Aorta (tissue), 5 donors: ENCODE results near the gene WBP2. TPM values are rescaled to one million over a fixed set of nuclear protein-coding genes. Genes with fewer than 3 reads are reported as not detected.
"Not testable (repeated sequence)": the region's sequence is repeated elsewhere in the genome, so short reads cannot be mapped to it uniquely, and the experiment has no call there.

ENCODE experiments used
- ATAC-seq: fragments of 200-7000 bp; cut with Tn5 transposase; one replicate; pipeline ENCODE4 v1.9.1; 2022; ENCODE audit warnings: moderate library complexity; ENCODE audit not compliant: low FRiP score
- DNase-seq, 2 donors: peaks; one replicate each; pipeline ENCODE4 v3.0.0-alpha.2; 2020
- H3K27ac ChIP-seq, 2 donors: one replicate each; pipeline ENCODE4 v1.5.1; 2013; ENCODE audit warnings: low read length in 2 of 2, mild to moderate bottlenecking in 2 of 2, moderate library complexity in 2 of 2, control low read depth in 1 of 2, inconsistent platforms in 1 of 2, low read depth in 1 of 2
- H3K27me3 ChIP-seq, 2 donors: one replicate each; pipeline ENCODE4 v1.6.1; 2013; ENCODE audit warnings: control low read depth in 1 of 2, low read length in 1 of 2, mild to moderate bottlenecking in 1 of 2, moderate library complexity in 1 of 2; ENCODE audit not compliant: insufficient read depth in 2 of 2, control insufficient read depth in 1 of 2
- H3K36me3 ChIP-seq, 2 donors: one replicate each; pipeline ENCODE4 v1.6.1; 2013; ENCODE audit warnings: control low read depth in 1 of 2, low read length in 1 of 2, mild to moderate bottlenecking in 1 of 2; ENCODE audit not compliant: insufficient read depth in 2 of 2, control insufficient read depth in 1 of 2
- H3K4me1 ChIP-seq, 2 donors: one replicate each; pipeline ENCODE4 v1.6.1; 2013; ENCODE audit warnings: low read length in 2 of 2, control low read depth in 1 of 2, mild to moderate bottlenecking in 1 of 2, moderate library complexity in 1 of 2; ENCODE audit not compliant: insufficient read depth in 2 of 2, control insufficient read depth in 1 of 2
- H3K4me3 ChIP-seq, 2 donors: one replicate each; pipeline ENCODE4 v1.5.1; 2013; ENCODE audit warnings: low read length in 2 of 2, control low read depth in 1 of 2, mild to moderate bottlenecking in 1 of 2
- H3K9me3 ChIP-seq: one replicate; pipeline ENCODE4 v1.6.1; 2013; ENCODE audit warnings: mild to moderate bottlenecking, low read length; ENCODE audit not compliant: control insufficient read depth
- WGBS, 2 donors: extraction: QIAGEN DNeasy Blood & Tissue Kit; methylation state at CpG; one replicate each; pipeline ENCODE4 v1.1.7; 2013; 5-methylcytosine and 5-hydroxymethylcytosine counted together
- intact Hi-C, 2 donors: fragments of 100-400 bp; cut with DNase I; formaldehyde crosslinking; loops; one replicate each; pipeline versions ENCODE4 v1.14.2 to v1.15.0; 2022
- polyA plus RNA-seq, 2 donors: library from polyadenylated mRNA; stranded (reverse); fragments of 200-250 nt; gene quantifications; one replicate each; pipeline ENCODE4 v1.2.3, GENCODE V29; 2013
- total RNA-seq, 2 donors: library from RNA; stranded (reverse); fragmentation: NEBNext Ultra II Directional; extraction: Animal tissue kit (Norgen Biotek cat#: 25700); gene quantifications; one replicate each; pipeline ENCODE4 v1.2.1, GENCODE V29; 2021
- donor health status: healthy with polysubstance abuse.
- donor health status: Bipolar disorder and iron deficiency.
- donor health status: DM: no; HTN: no; CAD: no.
- donor health status: DM: no; HTN: no; CAD: no.
- donor health status: DM: yes; HTN: yes; CAD: no.

The WBP2 gene
- total and polyA plus RNA-seq, 4 donors: 54.6 to 123 (median 113) TPM

GRCh38 chr17:75812096-75813013 lies 42.8 kb downstream of the WBP2 start:
- Histone ChIP-seq H3K4me1 (no peaks in the 10 kb centered on the region), H3K4me3 (no peak overlapping the region), H3K27ac (no peak overlapping the region), H3K9me3 (no peaks in the 10 kb centered on the region), H3K36me3 (no peaks in the 10 kb centered on the region), H3K27me3 (no peaks in the 10 kb centered on the region)
- WGBS, 2 donors: 92 to 95% methylated on average over 27 of the region's 27 CpGs
- no peak for ATAC-seq
- DNase-seq: peak; percentile 42 to 57
- intact Hi-C loops: no loop called here

GRCh38 chr17:75811174-75811573 lies 44.0 kb downstream of the WBP2 start:
- no peak overlapping the region for H3K4me3 ChIP-seq
- intact Hi-C loops: no loop called here
- H3K9me3 ChIP-seq: no peaks in the 10 kb centered on the region
- H3K36me3 ChIP-seq: no peaks in the 10 kb centered on the region
- DNase-seq: peak; percentile 23 to 28
- WGBS, 2 donors: 91 to 93% methylated on average over 7 of the region's 7 CpGs
- H3K4me1 ChIP-seq: no peaks in the 10 kb centered on the region
- no peak for ATAC-seq
- H3K27ac ChIP-seq: no peak overlapping the region
- no peaks in the 10 kb centered on the region for H3K27me3 ChIP-seq

- H3K27me3 ChIP-seq, H3K4me1 ChIP-seq, H3K36me3 ChIP-seq, intact Hi-C loops, H3K27ac ChIP-seq, H3K9me3 ChIP-seq, ATAC-seq, H3K4me3 ChIP-seq: not testable (repeated sequence)
- WGBS, 2 donors: 92 to 93% methylated on average over 11 of the region's 11 CpGs
- DNase-seq: peak; percentile 24 to 46
Observed at GRCh38 chr17:75810756-75811155, 44.4 kb downstream of the WBP2 start.

GRCh38 chr17:75810216-75810615 lies 44.9 kb downstream of the WBP2 start:
- intact Hi-C loops: no loop called here
- H3K27ac ChIP-seq: no peak overlapping the region
- no peaks in the 10 kb centered on the region for H3K36me3 ChIP-seq
- no peak for ATAC-seq
- peak; percentile 22 to 37 for DNase-seq
- H3K27me3 ChIP-seq: no peaks in the 10 kb centered on the region
- 91 to 93% methylated on average over 5 of the region's 5 CpGs for WGBS, 2 donors
- H3K9me3 ChIP-seq: no peaks in the 10 kb centered on the region
- no peak overlapping the region for H3K4me3 ChIP-seq
- H3K4me1 ChIP-seq: no peaks in the 10 kb centered on the region

DNA sequence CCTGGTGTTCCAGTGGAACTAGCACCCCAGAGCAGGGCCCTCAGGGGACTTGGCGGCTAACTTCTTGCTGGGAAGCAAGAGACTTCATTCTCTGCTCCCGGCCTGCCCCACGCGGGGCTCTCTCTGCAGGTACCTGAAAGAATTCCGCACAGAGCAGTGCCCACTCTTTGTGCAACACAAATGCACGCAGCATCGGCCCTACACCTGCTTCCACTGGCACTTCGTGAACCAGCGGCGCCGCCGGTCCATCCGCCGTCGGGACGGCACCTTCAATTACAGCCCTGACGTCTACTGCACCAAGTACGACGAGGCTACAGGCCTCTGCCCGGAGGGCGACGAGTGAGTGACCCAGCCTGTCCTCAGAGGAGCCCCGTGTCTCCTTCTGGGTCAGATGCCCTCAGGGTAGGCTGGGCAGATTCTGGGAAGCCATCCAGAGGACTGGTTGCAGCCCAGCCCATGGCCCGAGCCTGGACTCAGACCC lies 45.5 kb downstream of the WBP2 start:
- no peaks in the 10 kb centered on the region for H3K27me3 ChIP-seq
- no peak overlapping the region for H3K27ac ChIP-seq
- peak; percentile 24 to 74 for DNase-seq
- no peaks in the 10 kb centered on the region for H3K9me3 ChIP-seq
- intact Hi-C loops: no loop called here
- H3K36me3 ChIP-seq: no peaks in the 10 kb centered on the region
- peak; percentile 20 for ATAC-seq
- 88 to 89% methylated on average over 24 of the region's 24 CpGs for WGBS, 2 donors
- no peaks in the 10 kb centered on the region for H3K4me1 ChIP-seq
- H3K4me3 ChIP-seq: no peak overlapping the region

DNA sequence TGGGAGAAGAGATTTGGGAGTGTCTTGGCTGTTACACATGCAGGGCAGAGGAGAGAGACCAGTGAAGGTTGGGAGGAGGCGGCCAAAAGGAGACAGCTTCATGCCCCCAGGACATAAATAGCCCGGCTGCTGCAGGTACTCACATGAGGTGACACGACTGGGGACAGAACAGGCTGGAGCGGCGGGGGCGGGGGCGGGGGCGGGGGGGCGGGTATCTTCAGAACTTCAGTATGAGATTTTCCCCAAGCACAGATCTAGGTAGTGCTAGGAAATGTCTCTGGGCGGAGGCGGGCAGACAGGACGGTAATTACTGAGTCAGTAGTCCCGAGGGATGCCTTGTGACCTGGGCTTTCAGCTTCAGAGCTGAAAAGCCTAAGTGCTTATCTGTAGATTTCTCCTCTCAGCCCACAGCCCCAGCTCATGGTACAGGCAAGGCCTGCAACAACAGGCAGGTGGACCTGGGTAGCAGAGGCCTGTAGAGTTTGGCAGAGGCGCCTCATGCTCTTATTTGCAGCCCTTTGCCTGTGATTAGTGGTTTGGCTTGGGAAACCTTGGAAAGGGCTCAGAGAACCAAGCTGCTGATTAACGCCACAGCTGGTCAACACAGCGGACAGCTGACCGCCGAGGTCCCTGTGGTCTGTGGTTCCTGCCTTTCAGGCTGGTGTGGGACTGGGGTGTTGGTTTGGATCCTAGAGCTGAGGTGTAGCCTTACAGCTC lies 46.1 kb downstream of the WBP2 start:
- H3K4me1 ChIP-seq: no peaks in the 10 kb centered on the region
- ATAC-seq (peak; percentile 71), DNase-seq (peak; percentile 72 to 78)
- H3K36me3 ChIP-seq: no peaks in the 10 kb centered on the region
- intact Hi-C loops: no loop called here
- no peaks in the 10 kb centered on the region for H3K9me3 ChIP-seq
- 59 to 78% methylated on average over 12 to 18 of the region's 18 CpGs for WGBS, 2 donors
- no peak overlapping the region for H3K27ac ChIP-seq
- H3K4me3 ChIP-seq: no peak overlapping the region
- H3K27me3 ChIP-seq: no peaks in the 10 kb centered on the region

DNA sequence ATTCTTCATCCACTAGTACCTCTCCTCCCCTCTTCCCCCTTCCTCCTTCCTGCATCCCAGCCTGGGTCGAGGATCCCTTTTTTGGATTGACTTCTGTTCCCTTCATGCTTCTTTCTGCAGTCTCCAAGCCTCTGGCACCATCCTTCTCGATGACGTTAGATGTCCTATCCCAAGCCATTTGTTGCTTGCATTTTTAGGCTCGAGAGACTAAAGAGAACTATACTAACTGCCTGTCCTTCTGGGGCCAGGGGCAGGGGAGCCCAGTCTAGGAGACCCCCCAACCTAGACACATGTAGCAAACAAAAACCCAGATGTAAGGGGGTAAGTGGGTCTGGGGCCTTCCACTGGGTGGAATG lies 46.6 kb downstream of the WBP2 start:
- no peaks in the 10 kb centered on the region for H3K27me3 ChIP-seq
- H3K36me3 ChIP-seq: no peaks in the 10 kb centered on the region
- no peak overlapping the region for H3K4me3 ChIP-seq
- no peak for DNase-seq
- H3K27ac ChIP-seq: no peak overlapping the region
- no peaks in the 10 kb centered on the region for H3K9me3 ChIP-seq
- WGBS, 2 donors: 52 to 62% methylated on average over 4 of the region's 4 CpGs
- ATAC-seq: no peak
- intact Hi-C loops: no loop called here
- no peaks in the 10 kb centered on the region for H3K4me1 ChIP-seq

DNA sequence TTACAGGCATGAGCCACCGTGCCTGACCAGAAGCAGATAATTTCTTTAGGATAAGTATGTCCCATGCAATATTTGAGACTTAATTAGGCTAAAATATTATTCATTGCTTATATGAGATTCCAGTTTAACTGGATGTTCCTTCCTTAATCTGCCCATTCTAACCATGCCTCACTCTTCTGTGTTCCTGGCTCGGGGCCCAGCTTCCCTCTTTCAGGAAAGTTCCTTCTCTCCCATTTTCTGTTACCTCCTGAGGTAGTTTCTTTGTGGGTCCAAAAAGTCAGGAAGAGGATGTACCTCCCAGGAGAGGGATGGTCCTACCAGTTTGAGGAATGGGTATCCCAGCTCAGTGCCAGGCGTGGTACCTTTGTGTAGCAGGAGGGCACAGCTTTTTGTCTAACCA lies 47.3 kb downstream of the WBP2 start:
- 92% methylated on average over 3 of the region's 3 CpGs for WGBS, 2 donors
- intact Hi-C loops: no loop called here
- H3K9me3 ChIP-seq: no peaks in the 10 kb centered on the region
- no peak overlapping the region for H3K4me3 ChIP-seq
- peak in 1 of 2 donors; percentile 41 for DNase-seq
- H3K36me3 ChIP-seq: no peaks in the 10 kb centered on the region
- no peak overlapping the region for H3K27ac ChIP-seq
- no peaks in the 10 kb centered on the region for H3K4me1 ChIP-seq
- no peaks in the 10 kb centered on the region for H3K27me3 ChIP-seq
- ATAC-seq: no peak
